Calu3 (cell line): ENCODE results near the gene UBE2S. TPM values are rescaled to one million over a fixed set of nuclear protein-coding genes. Genes with fewer than 3 reads are reported as not detected.

Experiments
- BruUV-seq: library from RNA; stranded (reverse); fragments of 400-500 nt; replicated peaks from 2 replicates; lab custom pipeline; 2021; lab: Mats Ljungman, UMichigan
- CTCF ChIA-PET: fragments of 300-600 bp; sonication (Branson Sonifier 250); formaldehyde crosslinking; loops from one replicate; lab custom pipeline; 2022; ENCODE audit warnings: antibody characterized with exemption; lab: Charles Lee
- DNase-seq: peaks from one replicate; pipeline ENCODE4 v3.0.0; 2022
- H3K27ac Mint-ChIP-seq: one replicate; pipeline ENCODE4 v1.8.0; 2022; ENCODE audit warnings: mixed read lengths; ENCODE audit not compliant: unreplicated experiment
- H3K27me3 Mint-ChIP-seq: one replicate; pipeline ENCODE4 v1.8.0; 2022; ENCODE audit warnings: mixed read lengths; ENCODE audit not compliant: unreplicated experiment
- H3K36me3 Mint-ChIP-seq: one replicate; pipeline ENCODE4 v1.8.0; 2022; ENCODE audit warnings: mild to moderate bottlenecking, moderate library complexity, mixed read lengths; ENCODE audit not compliant: insufficient read depth, unreplicated experiment
- H3K4me1 Mint-ChIP-seq: one replicate; pipeline ENCODE4 v1.8.0; 2022; ENCODE audit warnings: mild to moderate bottlenecking, low read depth, mixed read lengths; ENCODE audit not compliant: unreplicated experiment
- H3K4me3 Mint-ChIP-seq: one replicate; pipeline ENCODE4 v1.8.0; 2022; ENCODE audit warnings: mild to moderate bottlenecking, low read depth, moderate library complexity, mixed read lengths; ENCODE audit not compliant: unreplicated experiment
- H3K9me3 Mint-ChIP-seq: one replicate; pipeline ENCODE4 v1.8.0; 2022; ENCODE audit warnings: low read depth, mixed read lengths; ENCODE audit not compliant: unreplicated experiment
- intact Hi-C: fragments of 100-400 bp; cut with micrococcal nuclease; formaldehyde crosslinking; loops from one replicate; pipeline ENCODE4 v1.10.0; 2022; ENCODE audit not compliant: unreplicated experiment
- total RNA-seq: library from RNA; stranded (reverse); gene quantifications from 2 replicates; pipeline ENCODE4 v1.2.3, GENCODE V29; 2022
- TF ChIP-seq, protein P1 (sequence below): fragments of 200-600 bp; IDR thresholded peaks from one replicate; pipeline ENCODE4 v1.8.0; 2022; ENCODE audit warnings: antibody characterized with exemption; ENCODE audit not compliant: unreplicated experiment

The UBE2S gene
- total RNA-seq, 1 experiment from 2014 or later = 287 TPM

DNA sequence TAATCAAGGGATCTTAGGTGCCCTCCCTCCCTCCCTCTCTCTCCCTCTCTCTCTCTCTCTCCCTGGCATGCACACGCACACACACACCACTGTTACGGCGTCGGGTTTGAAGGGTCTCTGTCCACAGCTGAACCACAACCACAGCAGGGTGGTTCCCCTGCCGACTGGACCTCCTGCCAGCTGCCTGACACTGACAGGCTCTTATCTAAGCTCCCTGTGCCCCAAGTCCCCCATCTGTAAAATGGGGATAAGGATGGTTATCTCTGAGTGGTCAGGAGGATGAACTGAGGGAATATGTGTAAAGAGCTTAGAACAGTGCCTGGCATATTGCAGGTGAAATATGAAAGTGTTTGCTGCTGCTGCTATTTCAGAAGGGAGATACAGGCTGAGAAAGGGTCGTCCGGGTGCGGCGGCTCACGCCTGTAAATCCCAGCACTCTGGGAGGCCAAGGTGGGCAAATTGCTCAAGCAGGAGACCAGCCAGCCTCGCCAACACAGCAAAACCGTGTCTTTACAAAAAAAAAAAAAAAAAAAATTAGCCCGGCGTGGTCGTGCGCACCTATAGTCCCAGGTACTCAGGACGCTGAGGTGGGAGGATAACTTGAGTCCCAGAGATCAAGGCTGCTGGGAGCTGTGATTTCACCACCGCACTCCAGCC lies 36.4 kb upstream of the UBE2S start:
- intact Hi-C loops = no loop called here
- no peaks in the 10 kb centered on the region for H3K27me3 Mint-ChIP-seq
- peaks cover 13% of the 10 kb centered on the region for H3K4me1 Mint-ChIP-seq
- no peak overlapping the region for H3K4me3 Mint-ChIP-seq
- H3K9me3 Mint-ChIP-seq = peaks cover 3% of the 10 kb centered on the region
- BruUV-seq = no TSS peak
- TF ChIP-seq, protein P1, sequence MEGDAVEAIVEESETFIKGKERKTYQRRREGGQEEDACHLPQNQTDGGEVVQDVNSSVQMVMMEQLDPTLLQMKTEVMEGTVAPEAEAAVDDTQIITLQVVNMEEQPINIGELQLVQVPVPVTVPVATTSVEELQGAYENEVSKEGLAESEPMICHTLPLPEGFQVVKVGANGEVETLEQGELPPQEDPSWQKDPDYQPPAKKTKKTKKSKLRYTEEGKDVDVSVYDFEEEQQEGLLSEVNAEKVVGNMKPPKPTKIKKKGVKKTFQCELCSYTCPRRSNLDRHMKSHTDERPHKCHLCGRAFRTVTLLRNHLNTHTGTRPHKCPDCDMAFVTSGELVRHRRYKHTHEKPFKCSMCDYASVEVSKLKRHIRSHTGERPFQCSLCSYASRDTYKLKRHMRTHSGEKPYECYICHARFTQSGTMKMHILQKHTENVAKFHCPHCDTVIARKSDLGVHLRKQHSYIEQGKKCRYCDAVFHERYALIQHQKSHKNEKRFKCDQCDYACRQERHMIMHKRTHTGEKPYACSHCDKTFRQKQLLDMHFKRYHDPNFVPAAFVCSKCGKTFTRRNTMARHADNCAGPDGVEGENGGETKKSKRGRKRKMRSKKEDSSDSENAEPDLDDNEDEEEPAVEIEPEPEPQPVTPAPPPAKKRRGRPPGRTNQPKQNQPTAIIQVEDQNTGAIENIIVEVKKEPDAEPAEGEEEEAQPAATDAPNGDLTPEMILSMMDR = no peak
- H3K36me3 Mint-ChIP-seq = peaks cover 4% of the 10 kb centered on the region
- no peak for DNase-seq
- H3K27ac Mint-ChIP-seq = no peak overlapping the region
- CTCF ChIA-PET = interaction anchor here (0.6 to 1.2 kb wide), 2 partner anchors 24 to 1409 kb away, joined by 3 read pairs; no protein-coding TSS in a partner anchor

DNA sequence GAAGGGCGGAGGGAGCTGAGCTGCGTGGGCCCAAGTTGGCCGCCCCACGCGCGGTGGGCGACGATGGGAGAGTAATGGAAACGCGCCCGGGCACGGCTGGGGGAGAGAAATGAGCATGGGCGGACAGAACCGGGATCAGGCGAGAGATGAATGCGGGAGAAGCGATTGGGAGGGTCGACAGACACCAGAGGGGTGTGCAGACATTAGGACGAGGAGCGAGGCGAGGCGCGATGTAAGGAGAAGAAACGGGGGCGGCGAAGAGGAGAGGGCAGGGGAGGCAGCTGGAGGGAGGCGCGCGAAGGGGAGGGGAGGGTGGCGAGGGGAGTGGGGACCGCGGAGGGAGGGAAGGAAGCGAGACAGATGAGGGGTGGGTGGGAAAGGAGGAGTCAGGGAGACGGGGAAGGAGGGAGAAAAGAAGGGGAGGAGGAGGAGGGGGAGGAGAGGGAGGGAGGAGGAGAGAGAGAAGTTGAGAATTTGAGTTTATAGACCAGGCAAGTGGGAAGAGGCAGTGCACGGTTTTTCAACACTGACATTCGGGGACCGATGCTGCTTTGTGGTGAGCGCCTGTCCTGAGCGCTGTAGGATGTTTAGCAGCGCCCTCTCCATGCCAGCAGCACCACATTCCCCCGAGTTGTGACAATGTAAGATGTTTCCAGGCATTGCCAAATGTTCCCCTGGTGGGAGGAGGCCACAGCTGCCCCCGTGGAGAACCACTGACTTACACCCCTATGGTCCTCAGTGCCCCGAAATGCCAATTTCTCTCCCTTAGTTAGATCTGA lies 35.6 kb upstream of the UBE2S start, which contains the start of gene SHISA7:
Gene SHISA7 (minus strand): TSS at position 256 of the 779 bp plus-strand sequence. CDS start 437 bp downstream, outside the sequence.
- Mint-ChIP-seq H3K27ac (no peak within 1 kb of the TSS), H3K4me1 (peaks cover 13% of the 10 kb centered on the region), H3K4me3 (no peak within 1 kb of the TSS), H3K27me3 (no peaks in the 10 kb centered on the region), H3K36me3 (peaks cover 4% of the 10 kb centered on the region), H3K9me3 (peaks cover 3% of the 10 kb centered on the region)
- TF ChIP-seq, protein P1 = no peak
- intact Hi-C loops = no loop called here
- DNase-seq = no peak
- CTCF ChIA-PET = no interaction called here
- no TSS peak for BruUV-seq

DNA sequence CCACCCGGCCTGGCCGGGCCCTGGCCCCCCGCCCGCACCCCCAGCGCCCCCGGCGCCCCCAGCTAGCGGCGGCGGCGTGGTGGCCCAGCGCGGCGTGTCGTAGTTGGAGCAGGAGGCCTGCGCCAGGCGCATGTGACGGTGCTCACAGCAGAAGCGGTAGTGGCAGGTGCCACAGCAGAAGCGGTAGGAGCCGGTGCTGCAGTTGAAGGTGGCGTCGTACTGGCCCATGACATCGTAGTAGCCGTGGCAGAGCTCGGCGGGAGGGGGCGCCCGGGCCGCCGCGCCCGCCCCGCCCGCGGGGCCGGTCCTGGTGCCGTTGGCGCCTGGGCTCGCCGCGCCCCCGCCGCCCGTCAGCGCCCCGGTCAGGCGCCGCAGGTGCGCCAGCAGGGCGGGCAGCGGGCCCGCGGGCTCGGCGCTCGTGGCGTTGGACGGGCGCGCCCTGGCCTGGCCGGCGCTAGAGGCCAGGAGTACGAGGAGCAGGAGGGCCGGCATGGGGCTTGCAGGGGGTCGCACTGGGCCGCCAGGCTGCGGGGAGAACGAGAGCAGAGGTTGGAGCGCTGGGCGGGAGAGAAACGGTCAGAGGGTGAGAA lies 34.9 kb upstream of the UBE2S start:
- TF ChIP-seq, protein P1 = no peak
- H3K9me3 Mint-ChIP-seq = peaks cover 3% of the 10 kb centered on the region
- no peak overlapping the region for H3K27ac Mint-ChIP-seq
- DNase-seq = no peak
- BruUV-seq = no TSS peak
- peaks cover 4% of the 10 kb centered on the region for H3K36me3 Mint-ChIP-seq
- CTCF ChIA-PET = no interaction called here
- H3K4me1 Mint-ChIP-seq = peaks cover 13% of the 10 kb centered on the region
- H3K27me3 Mint-ChIP-seq = no peaks in the 10 kb centered on the region
- intact Hi-C loops = no loop called here
- no peak overlapping the region for H3K4me3 Mint-ChIP-seq

DNA sequence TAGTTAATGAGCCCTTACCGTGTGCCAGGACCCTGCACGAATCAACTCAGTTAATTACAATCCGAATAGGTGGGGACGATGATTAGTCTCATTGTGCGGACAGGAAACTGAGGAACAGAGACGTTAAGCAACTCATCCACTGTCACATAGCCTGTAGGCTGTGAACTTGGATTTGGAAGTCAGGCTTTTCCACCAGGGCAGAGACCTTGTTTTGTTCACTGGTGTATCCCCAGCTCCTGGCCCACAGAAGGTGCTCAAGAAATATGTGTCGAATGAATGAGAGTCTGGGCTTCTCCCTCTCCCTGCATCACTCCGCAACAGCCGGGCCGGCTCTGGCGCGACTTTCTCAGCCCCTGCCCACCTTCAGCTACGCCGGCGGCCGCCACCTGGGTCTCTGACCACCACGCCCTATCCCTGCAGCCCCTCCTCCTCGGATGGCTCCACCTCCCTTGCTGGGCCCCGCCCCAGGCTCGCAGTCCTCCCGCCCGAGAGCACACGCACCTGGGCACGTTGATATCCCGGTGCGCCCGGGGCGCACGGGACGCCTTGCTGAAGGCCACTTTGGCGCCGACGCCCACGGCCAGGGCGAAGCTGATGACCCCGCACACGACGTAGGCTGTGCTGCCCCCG lies 34.2 kb upstream of the UBE2S start:
- no peak overlapping the region for H3K4me3 Mint-ChIP-seq
- no TSS peak for BruUV-seq
- peak; percentile 44 for DNase-seq
- intact Hi-C loops = no loop called here
- H3K36me3 Mint-ChIP-seq = peaks cover 4% of the 10 kb centered on the region
- CTCF ChIA-PET = no interaction called here
- no peaks in the 10 kb centered on the region for H3K27me3 Mint-ChIP-seq
- TF ChIP-seq, protein P1 = no peak
- H3K27ac Mint-ChIP-seq = no peak overlapping the region
- H3K9me3 Mint-ChIP-seq = peaks cover 3% of the 10 kb centered on the region
- peaks cover 13% of the 10 kb centered on the region for H3K4me1 Mint-ChIP-seq
